HG02642 (cell line): ENCODE measurements around the gene ING3.

Experiments
- ATAC-seq: cut with Tn5 transposase; IDR thresholded peaks from one replicate; pipeline ENCODE4 v1.9.1; 2021; ENCODE audit warnings: mild to moderate bottlenecking; ENCODE audit not compliant: unreplicated experiment, poor library complexity

ING3 gene

GRCh38 chr7:121020989-121021969 is 70.7 kb downstream of the ING3 start:
- no peak for ATAC-seq

DNA sequence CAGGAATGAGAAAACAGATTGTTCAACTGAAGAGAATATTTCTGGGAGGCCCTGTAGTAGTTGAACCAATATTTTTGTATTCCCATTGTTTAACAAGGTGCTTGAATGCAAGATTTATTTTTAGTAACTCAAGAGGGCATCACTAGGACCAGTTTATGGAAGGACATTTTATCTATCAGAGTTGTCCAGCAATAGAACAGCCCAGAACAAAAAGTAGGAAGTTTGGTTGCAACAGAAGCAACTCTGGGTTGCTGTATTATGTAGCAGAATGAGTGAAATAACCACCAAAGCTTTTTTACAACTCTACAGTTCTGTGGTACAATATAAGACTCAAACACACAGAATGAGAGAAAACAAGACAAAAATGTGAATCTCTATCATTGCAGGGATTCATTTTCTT is 72.6 kb downstream of the ING3 start:
- ATAC-seq, result no peak

- no peak for ATAC-seq
Measured at GRCh38 chr7:121023683-121024511, 73.3 kb downstream of the ING3 start.

DNA sequence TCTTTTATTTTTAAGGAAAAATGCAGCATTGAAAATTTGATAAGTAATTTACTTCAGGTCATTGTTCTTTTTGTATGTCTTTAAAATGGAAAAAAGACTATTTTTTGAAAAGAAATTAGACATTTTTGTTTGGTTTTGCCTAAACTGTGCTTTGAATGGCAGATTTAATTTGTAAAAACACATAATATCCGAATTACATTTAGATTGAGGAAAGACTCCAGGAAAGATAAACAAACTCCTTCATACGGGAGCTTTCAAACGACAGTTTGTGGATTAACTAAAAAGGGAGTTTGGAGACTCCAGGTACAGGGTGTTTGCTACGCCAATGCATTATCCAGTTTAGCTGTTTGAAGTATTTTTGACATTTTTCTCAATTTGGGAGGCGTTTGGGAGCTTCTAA is 74.0 kb downstream of the ING3 start:
- no peak for ATAC-seq

DNA sequence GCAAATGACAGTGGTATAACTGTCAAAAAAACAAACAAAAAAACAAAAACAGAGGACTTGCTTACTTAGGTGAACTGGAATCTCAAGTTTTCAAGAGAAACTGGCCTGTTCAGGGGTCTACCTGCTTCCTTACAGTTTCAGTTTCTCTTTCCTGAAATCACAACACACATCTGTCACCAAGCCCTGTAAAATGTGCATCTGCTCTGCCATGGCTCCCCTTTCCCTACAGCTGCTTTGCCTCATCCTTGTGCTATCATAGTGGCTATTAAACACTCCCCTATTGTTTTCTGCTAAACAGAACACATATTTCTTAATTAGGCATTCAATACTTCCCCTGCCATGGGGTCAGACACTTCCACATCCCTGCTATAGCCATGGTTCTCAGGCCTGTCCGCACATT is 75.6 kb downstream of the ING3 start:
- ATAC-seq, result no peak

GRCh38 chr7:121026577-121027111 is 76.1 kb downstream of the ING3 start:
- ATAC-seq, result no peak
